HG02759 (cell line): ENCODE data around the gene ADPRHL1.
"Not testable (repeated sequence)": the region's sequence is repeated elsewhere in the genome, so short reads cannot be mapped to it uniquely, and the experiment has no call there.

Experiments
- ATAC-seq: cut with Tn5 transposase; IDR thresholded peaks from one replicate; pipeline ENCODE4 v1.9.1; 2021; ENCODE audit warnings: mild to moderate bottlenecking, moderate library complexity; ENCODE audit not compliant: unreplicated experiment

Gene ADPRHL1

DNA sequence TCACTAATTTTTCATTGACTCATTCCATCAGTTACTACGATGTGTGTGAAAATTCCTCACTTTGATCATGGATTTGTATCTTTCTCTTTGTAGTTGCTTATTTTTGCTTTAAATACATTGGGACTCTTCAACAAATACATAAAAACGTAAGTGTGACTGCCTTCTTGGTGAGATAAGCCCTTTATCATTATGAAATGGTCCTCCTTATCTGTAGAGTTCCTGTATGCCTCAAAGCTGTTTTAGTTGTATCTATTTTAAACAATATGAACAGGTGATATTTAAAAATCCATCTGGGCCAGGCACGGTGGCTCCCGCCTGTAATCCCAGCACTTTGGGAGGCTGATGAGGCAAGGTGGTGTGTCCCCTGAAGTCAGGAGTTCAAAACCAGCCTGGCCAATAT lies 25.9 kb upstream of the ADPRHL1 start:
- no peak for ATAC-seq

GRCh38 chr13:113477724-113478123 lies 24.4 kb upstream of the ADPRHL1 start:
- no peak for ATAC-seq

GRCh38 chr13:113476811-113477210 lies 23.5 kb upstream of the ADPRHL1 start:
- ATAC-seq: no peak

GRCh38 chr13:113475911-113476310 lies 22.6 kb upstream of the ADPRHL1 start:
- no peak for ATAC-seq

DNA sequence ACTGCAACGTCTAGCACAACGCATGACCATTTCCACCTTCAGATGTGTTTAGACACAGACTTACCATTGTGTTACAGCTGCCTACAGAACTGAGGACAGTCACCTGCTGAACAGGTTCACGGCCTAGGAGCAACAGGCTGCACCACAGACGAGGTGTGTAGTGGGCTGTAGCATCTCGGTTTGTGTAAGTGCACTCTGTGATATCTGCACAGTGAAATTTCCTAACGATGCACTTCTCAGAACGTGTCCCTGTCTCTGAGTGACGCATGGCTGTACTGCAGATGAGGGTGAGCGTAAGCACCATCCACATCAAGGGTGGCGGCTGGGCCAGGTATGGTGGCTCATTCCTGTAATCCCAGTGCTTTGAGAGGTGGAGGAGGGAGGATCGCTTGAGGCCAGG lies 22.0 kb upstream of the ADPRHL1 start:
- no peak for ATAC-seq

DNA sequence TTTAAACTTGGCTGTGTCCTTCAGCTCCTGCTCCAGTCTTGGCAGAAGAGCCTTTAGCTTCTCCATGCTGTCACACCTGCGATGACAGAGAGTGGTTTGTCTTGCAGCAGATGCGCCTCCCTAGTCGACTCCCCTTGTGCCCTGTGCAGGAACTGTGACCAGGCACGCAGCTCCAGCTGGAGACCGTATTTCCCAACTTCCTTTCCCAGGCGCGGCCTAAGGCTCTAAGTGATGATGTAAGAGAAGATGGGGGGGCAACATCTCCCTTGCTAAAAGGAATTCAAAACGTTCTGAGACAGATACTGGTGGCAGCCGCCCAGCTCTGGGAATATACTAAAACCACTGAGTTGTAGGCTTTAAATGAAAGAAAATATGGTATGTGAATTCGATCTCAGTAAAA lies 20.9 kb upstream of the ADPRHL1 start:
- ATAC-seq: no peak

DNA sequence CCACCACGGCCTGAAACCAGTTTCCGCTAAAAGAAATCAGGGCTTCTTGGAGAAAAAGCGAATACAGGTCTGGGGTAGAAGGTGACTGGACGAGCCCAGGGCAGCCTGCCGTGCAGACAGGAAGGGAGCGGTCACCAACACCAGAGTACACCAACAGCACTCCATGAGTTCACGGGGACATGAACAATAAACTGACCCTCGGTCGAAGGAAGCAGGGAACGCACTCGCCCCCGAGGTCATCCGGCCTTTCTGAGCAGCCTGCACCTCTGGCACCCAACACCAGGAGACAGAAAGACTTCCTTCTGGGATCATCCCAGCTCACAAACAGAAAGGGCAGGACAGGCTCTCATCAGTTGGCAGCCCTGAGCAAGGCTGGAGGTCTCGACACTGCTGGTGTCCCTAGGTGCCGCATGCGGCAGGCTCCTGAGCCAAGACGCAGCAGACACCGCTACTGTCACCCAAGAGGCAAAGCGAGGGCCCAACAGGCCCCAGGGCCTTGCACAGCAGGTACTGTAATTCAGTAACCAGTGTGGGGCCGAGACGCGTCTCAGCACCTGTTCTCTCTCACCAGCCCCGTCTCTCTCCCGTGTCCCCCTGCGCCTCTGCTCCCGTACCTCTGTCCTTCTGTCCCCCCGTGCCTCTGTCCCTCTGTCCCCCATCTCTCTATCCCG lies 19.2 kb upstream of the ADPRHL1 start:
- ATAC-seq: no peak

- ATAC-seq: no peak
Measured at GRCh38 chr13:113471844-113472243, 18.6 kb upstream of the ADPRHL1 start.

GRCh38 chr13:113470635-113471163 lies 17.4 kb upstream of the ADPRHL1 start:
- not testable (repeated sequence) for ATAC-seq

- ATAC-seq: no peak
Measured at GRCh38 chr13:113470073-113470472, 16.8 kb upstream of the ADPRHL1 start.

GRCh38 chr13:113469582-113469981 lies 16.3 kb upstream of the ADPRHL1 start:
- no peak for ATAC-seq

GRCh38 chr13:113468472-113469201 lies 15.3 kb upstream of the ADPRHL1 start:
- no peak for ATAC-seq

- no peak for ATAC-seq
Measured at GRCh38 chr13:113468029-113468428, 14.7 kb upstream of the ADPRHL1 start.

DNA sequence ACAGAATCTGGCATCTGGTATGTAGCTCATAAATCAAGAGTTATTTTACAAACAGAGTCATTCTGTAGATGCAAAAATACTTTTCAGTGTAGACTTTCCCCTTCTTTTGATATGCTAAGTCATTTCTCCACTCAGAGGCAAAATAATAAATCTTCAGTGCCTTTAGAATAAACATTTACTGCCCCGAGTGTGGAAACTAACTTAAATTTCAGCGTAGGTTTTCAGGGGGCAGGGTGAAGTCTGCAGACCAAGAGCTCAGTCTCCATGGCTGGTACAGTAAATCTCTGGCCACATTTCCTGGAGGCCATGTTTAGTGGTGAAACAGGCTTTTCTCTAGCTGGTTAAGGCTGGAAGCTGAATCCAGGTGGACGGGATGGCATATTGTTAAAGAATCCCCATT lies 13.1 kb upstream of the ADPRHL1 start:
- ATAC-seq: no peak

GRCh38 chr13:113465300-113465699 lies 12.0 kb upstream of the ADPRHL1 start:
- no peak for ATAC-seq

GRCh38 chr13:113464476-113464875 lies 11.2 kb upstream of the ADPRHL1 start:
- ATAC-seq: no peak

DNA sequence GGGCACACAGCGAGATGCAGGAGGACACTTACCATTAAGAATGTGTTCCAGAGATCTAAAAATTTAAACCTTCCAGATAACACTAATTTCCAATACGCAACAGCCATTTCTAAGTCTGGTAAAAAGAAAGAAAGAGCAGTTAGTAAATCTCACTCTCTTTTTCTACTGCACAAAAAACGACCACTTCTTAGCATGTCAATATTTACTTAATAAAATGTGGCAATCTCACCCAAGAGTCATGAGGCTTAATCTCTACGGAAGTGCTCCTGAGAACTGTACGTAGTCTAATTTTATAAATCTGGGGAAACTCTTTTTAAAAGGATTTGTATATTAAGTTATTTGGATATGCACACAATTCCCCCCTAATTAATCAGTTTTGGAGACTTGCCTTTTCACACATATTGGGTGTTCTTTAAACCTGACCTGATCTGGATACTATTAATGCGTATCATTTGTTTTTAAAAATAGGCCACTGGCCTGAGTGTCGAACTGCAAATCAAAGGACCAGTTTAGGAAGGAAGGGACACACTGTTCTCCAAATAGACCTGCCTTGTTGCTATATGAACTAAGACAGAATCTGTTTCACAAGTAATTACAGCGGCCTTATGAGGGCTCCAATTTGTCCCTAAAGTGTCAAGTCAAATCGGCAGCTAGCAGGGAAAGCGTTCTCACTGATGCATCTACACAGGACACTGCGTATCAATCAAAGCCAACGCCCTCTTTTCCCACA lies 7.9 kb upstream of the ADPRHL1 start:
- no peak for ATAC-seq

DNA sequence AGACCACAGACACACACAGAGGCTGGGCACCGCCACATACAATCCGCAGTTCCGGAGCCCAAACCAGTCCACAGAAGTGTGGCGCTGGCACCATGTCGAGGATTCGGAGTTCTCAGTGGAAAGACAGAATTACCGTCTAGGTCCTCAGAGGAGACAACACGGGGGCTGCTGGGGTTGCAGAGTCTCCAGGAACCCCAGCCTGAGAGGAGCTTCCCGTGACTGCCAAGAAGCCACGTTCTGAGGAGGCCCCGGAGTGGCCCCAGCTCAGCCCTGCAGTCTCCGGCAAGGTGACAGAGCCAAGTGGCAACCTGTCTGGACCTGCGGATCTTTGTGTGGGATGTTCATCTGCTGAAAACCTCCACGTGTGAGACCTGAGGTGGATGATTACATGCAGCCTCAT lies 7.3 kb upstream of the ADPRHL1 start:
- ATAC-seq: no peak

DNA sequence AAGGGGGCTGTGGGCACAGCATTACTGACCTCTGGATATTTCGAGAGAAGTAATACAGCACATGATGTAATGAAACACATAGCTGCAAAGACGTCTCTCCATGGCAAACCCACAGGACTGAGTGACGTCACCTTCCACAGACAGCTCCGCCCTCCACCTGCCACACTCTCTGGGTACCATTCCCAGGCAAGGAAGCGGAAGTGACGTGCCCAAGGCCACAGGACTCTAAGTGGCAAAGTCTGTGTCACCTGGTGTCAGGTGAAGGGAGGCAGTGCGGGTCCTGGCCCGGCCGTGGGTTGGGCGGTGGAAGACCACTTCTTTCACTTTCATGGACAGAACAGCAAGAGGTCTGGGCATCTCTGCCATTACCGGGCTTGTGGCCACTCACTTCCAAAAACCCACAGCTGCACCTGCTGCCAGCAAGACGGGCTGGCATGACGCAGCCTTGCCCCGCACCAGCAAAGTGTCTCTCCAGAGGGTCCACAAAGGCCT lies 6.8 kb upstream of the ADPRHL1 start:
- ATAC-seq: no peak

GRCh38 chr13:113458253-113459065 lies 5.2 kb upstream of the ADPRHL1 start:
- ATAC-seq: no peak

GRCh38 chr13:113457510-113457909 lies 4.2 kb upstream of the ADPRHL1 start:
- no peak for ATAC-seq
